Prostate gland (tissue), 2 donors: ENCODE results near the gene SLF1.

Experiments
- POLR2A ChIP-seq: fragments of 450-650 bp; IDR thresholded peaks from one replicate; pipeline ENCODE4 v1.6.1; 2016; ENCODE audit warnings: antibody characterized with exemption, mild to moderate bottlenecking
- POLR2AphosphoS5 ChIP-seq: sonication (generic); formaldehyde crosslinking; IDR thresholded peaks from one replicate; pipeline ENCODE4 v1.6.1; 2017; ENCODE audit warnings: antibody characterized with exemption
- TF ChIP-seq, protein P1 (sequence below), 4 experiments: fragments of 200-600 bp in 2 of 4; fragments of 450-650 bp in 2 of 4; sonication (generic) in 2 of 4; IDR thresholded peaks; 1 replicate in 3 of 4; 2 replicates in 1 of 4; pipeline ENCODE4 v1.5.1; 2016 to 2019; ENCODE audit warnings: antibody characterized with exemption in 4 of 4, mild to moderate bottlenecking in 2 of 4, moderate library complexity in 2 of 4

DNA sequence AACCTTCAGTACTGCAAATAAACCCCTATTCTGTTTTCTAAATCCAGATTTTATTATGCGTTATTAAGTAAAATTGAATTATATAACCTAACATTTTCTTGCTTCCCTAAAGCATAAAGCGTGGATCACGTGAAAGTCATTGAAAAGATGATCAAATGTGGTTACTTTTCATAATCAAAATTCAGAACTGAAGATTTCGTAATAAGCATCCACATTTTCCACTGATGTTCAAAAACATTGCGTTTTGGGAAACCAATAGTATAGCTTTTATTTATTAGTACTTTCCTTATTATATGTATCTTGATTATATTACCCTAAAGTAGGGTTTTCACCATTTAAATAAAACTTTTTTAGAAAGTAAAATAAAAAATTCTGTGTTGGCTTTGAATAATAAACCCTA is 1.8 kb downstream of the SLF1 start:
- TF ChIP-seq, protein P1, sequence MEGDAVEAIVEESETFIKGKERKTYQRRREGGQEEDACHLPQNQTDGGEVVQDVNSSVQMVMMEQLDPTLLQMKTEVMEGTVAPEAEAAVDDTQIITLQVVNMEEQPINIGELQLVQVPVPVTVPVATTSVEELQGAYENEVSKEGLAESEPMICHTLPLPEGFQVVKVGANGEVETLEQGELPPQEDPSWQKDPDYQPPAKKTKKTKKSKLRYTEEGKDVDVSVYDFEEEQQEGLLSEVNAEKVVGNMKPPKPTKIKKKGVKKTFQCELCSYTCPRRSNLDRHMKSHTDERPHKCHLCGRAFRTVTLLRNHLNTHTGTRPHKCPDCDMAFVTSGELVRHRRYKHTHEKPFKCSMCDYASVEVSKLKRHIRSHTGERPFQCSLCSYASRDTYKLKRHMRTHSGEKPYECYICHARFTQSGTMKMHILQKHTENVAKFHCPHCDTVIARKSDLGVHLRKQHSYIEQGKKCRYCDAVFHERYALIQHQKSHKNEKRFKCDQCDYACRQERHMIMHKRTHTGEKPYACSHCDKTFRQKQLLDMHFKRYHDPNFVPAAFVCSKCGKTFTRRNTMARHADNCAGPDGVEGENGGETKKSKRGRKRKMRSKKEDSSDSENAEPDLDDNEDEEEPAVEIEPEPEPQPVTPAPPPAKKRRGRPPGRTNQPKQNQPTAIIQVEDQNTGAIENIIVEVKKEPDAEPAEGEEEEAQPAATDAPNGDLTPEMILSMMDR (IDR thresholded peaks at IDR 0.05), result no peak
- TF ChIP-seq POLR2A, result no peak
- no peak for TF ChIP-seq POLR2AphosphoS5
